Measurements from ENCODE around the gene CHRNA4.
"Not testable (repeated sequence)": the region's sequence is repeated elsewhere in the genome, so short reads cannot be mapped to it uniquely, and the experiment has no call there.

CHRNA4 gene

DNA sequence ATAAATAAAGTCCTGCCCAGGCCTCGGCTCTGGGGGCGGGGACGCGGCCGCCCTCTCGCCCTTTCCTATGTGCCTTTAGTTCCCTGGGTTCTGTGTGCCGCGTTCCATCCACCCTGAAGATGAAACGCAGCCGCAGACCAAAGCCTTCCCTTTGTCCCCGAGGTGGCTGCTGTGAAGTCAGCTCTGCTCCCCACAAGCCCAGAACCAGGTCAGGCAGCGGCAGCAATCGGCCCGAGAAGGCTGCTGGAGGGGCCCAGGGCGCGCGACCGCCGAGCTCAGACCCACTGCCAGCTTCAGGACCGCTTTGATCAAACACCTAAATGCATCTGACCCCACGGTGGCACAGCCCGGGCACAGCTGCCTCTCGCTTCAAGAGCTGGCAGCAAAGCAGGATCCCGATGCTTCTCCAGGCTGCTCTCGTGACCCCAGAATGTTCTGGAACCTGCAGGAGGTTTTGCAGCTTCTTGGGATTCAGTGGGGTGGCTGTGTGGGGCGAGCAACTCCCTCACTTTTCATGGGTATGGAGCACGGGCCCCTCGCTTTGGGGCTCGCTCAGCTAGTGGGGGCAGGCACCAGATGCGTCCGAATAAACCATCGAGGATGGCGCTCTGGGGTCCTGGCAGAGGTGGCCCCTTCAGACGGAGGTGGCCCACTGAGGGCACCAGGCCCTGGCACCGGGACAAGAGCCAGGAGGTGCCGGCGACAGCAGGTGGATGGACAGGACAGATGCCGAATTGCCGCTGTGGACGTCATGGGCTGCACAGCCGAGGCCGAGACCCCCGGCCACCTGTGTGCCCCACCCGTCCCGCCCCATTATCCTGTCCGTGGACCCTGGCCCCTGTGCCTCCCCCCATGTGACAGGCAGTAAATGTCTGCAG lies 13.0 kb downstream of the CHRNA4 start:
- no peak for DNase-seq

DNA sequence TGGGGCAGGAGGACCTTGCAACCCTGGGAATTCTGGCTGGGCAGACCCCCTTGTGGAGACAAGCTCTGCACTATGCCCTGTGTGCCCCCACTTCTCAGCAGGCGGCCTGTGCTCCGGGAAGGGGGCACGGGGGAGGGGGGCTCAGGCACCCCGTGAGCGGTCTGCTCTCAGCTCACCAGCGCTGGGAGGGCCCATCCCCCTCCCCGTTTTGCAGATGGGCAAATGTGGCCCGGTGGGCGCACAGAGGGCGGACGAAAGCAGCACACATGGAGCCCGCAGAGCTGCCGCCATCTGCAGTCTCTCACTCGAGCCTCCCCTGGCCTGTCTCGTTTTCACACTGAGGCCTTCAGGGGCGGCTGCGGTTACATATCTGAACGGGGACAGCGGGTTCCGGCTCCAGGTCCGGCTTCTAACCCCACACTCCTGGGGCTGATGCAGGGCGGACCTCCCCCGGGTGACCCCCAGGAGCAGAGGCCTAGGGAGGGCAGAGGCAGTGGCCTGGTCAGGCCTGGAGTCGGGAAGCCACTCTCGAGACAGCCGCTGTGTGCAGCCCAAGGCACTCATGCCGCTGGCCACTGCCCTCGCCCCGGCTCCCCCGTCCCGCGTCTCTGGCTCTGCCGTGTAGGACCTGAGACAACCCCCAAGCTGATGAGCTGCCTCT lies 13.9 kb downstream of the CHRNA4 start:
- DNase-seq = no peak

GRCh38 chr20:63346131-63347080 lies 14.7 kb downstream of the CHRNA4 start:
- no peak for DNase-seq

- DNase-seq = no peak
Measured at GRCh38 chr20:63345328-63346100, 15.6 kb downstream of the CHRNA4 start.

GRCh38 chr20:63344616-63345327 lies 16.4 kb downstream of the CHRNA4 start:
- no peak for DNase-seq

DNA sequence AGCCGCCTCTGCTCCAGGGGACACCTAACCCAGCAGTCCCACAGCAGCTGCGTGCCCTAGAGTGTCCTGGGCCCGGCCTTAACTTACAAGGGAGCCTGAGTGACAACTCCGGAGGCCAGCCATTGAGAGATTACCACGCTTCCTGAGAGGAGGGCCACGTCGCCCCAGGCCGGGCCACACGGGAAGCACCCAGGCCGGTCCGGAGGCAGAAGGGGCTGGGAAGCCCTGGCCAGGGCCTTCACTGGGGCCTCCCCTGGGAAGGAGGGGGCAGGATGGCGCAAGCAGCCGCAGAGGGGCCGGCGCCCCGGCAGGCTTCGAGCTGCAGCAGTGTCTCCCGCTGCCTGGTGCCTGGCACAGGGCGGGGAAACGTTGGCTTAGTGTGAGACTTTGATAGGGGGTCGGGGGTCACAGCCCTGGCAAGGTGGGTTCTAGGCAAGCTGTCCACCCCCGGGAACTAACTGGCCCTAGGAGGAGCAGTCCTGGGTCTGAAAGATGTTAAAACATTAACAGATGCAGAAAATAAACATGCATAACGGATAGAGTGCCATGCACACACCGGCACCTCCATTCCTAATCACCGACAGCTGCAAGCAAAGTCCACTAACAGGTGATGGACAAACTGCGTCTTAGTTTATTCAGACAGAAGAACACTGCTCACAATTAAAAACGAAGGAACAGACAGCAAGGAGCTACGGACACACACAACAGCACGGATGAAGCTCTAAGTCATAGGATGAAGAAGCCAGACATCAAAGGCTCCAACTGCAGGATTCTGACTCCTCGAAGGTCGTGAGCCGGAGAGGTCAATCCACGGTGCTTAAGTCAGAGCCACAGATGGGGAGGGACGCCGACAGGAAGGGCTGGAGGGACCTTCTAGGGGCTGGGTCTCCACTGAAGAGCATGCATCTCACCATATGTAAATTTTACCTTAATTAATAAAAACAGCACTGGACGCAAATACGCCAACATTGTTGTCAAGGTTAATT lies 17.4 kb downstream of the CHRNA4 start:
- no peak for DNase-seq

DNA sequence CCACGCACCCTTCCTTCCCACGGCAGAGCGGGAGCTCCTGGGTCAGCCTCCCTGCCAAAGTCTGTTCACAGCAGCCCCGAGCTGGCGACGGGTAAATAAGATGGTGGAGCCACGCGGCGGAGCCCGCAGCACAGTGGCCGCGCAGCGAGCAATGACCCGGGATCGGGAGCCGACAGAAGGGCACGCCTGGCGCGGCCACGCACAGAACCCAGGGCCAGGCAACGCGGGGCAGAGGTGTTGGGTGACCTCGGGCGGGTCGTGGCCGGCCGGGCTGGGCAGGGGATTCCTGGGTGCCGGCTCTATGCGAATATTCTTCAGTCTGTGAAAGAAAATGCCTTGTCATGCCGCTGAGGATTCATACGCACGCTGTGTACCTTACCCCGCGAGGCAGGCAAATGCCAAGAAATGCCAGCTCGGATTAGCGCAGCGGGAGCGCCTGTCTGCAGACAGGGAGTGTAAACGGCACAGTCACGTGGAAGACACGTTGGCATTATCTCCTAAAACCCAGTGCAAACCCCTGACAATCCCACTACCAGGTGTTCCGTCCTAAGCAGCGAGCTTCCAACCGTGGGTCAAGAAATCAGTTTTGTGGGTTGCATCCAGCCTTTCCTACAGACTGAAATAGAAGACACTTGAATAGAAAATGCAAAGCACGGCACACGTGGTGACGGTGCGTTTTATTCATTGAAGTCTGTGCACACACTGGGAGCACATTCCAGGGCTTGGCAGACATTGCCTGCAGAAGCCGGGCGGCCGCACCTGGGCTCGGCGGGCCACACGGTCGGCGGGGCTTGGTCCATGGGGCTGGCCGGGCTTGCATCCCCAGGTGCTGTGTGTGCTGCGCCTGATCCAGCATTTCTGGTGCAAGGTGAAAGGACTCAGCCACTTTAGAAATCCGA lies 18.3 kb downstream of the CHRNA4 start:
- DNase-seq = no peak

DNA sequence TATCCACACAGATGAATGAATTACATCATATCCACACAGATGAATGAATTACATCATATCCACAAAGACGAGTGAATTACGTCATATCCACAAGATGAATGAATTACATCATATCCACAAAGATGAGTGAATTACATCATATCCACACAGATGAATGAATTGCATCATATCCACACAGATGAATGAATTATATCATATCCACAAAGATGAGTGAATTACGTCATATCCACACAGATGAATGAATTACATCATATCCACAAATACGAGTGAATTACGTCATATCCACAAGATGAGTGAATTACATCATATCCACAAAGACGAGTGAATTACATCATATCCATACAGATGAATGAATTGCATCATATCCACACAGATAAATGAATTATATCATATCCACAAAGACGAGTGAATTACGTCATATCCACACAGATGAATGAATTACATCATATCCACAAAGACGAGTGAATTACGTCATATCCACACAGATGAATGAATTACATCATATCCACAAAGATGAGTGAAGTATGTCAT lies 20.9 kb downstream of the CHRNA4 start:
- DNase-seq = not testable (repeated sequence)

- not testable (repeated sequence) for DNase-seq
Measured at GRCh38 chr20:63339154-63340094, 21.7 kb downstream of the CHRNA4 start.

DNA sequence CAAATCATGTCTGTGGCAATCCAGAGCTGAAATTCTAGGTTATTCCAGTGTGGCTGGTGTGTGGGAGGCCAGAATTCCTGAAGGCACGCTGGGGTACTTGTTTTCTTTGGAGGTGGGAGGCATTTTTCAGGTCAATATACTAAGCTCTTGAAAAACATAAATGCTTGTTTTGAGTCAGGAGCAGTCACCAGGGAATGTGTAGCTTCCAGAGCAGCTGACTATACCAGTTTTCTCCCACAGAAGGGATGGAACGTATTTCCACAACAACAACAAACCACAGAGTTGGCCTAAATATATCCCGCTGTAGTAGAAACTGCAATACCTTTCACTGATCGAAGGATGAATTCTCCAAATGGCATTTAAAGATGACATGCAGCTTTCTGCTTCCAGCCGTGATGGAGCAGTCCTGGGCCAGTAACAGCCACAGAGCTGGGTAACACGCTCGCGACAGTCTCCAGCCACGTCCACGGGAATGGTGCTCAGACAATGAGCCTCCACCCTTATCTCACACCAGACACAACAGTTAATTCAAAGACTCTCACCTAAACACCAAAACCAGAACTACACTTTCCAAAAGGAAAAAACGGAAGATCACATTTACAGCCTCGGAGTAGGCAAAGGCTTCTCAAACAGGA lies 23.2 kb downstream of the CHRNA4 start:
- DNase-seq = no peak

DNA sequence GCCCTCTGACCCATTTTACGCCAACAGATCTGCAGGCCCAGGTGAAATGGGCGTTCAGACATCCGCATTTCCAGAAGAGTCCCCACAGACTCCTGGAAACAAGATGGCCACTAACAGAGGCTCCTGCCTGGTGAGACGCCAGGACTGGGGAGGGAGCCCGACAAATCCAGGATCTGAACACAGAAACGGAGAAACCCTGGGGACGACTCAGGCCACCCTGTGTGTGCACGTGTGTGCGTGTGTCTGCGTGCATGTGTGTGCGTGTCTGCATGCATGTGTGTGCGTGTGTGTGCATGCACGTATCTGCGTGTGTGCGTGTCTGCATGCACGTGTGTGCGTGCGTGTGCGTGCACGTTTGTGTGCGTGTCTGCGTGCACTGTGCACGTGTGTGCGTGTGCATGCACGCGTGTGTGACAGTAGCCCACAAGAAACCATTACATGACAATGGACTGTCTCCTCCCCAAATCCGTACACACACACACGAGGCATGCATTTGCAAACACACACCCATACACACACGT lies 24.9 kb downstream of the CHRNA4 start:
- no peak for DNase-seq

DNA sequence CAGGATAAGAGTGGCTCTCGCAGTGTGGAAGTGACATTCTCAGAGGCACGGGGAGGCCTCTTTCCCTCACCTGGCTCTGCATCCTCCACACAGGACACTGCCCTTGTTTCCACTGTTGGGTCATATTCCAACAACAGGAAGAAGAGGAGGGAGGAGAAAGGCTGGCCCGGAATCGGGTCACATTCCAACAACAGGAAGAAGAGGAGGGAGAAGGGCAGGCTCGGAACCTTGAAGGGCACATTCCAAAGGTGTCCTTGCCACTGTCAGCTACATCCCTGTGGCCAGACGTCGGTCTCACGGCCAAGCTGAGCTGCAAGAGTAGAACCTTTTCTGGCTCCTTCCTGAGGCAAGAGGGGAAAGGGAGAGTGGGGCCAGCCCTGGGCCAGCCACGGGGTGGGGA lies 25.4 kb downstream of the CHRNA4 start:
- no peak for DNase-seq

DNA sequence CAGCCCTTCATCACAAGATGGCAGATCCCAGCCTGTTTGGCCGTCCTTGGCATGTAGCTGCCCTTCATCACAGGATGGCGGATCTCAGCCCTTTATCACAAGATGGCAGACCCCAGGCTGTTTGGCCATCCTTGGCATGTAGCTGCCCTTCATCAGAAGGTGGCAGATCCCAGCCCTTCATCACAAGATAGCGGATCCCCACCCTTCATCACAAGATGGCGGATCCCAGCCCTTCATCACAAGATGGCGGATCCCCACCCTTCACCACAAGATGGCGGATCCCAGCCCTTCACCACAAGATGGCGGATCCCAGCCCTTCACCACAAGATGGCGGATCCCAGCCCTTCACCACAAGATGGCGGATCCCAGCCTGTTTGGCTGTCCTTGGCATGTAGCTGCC lies 26.1 kb downstream of the CHRNA4 start:
- DNase-seq = not testable (repeated sequence)

- DNase-seq = no peak
Measured at GRCh38 chr20:63334356-63334755, 26.8 kb downstream of the CHRNA4 start.

DNA sequence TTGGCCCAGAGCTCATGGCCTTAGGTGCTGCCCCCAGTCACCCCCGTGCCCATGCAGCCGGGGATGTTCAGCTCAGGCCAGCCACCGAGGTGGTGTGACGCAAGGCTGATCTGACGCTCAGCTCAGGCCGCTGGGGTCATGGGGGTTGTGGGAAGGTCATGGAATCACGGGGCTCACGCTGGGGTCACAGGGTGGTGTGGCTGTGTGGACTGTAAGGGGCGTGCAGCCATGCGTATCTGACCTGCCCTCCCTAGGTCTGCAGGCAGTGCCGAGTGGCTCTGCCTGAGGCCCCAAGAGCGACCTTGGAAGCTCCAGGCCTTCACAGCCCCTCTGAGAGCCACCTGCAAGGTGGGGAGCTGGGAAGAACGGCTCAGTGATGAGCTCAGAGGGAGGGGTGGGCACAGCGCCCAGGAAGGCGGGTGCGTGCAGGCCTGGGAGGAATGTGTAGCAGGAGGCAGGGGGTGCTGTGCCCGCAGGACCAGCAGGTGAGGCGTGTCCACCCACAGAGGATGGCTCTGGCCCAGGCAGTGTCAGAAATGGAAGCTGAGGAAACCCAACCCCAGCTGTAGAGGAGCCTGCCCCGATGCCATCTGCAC lies 27.8 kb downstream of the CHRNA4 start:
- no peak for DNase-seq

GRCh38 chr20:63332488-63333240 lies 28.5 kb downstream of the CHRNA4 start:
- no peak for DNase-seq
